T-cell (primary cell): ENCODE data around the gene LTO1. TPM values are rescaled to one million over a fixed set of nuclear protein-coding genes. Genes with fewer than 3 reads are reported as not detected.

Experiments used
- ATAC-seq, 4 experiments: fragments of 200-7000 bp in 3 of 4; fragments of 150-1000 bp in 1 of 4; cut with Tn5 transposase; replicated peaks in 1 of 4; 1 replicate in 3 of 4; 2 replicates in 1 of 4; pipeline ENCODE4 v1.10.0; 2021; ENCODE audit warnings: moderate library complexity in 3 of 4, mild to moderate bottlenecking in 2 of 4, moderate number of reproducible peaks in 1 of 4
- CTCF ChIA-PET, 2 donors: fragments of 300-600 bp; sonication (Branson Sonifier 250); formaldehyde crosslinking; loops; one replicate each; lab custom pipeline; 2022; ENCODE audit warnings: antibody characterized with exemption in 2 of 2; lab: Charles Lee
- POLR2A ChIA-PET, 2 donors: fragments of 300-600 bp; sonication (Branson Sonifier 250); formaldehyde crosslinking; loops; one replicate each; lab custom pipeline; 2022; ENCODE audit warnings: antibody characterized with exemption in 2 of 2; lab: Charles Lee
- DNase-seq, 35 experiments: peaks; one replicate each; pipeline versions ENCODE4 v3.0.0 to v3.0.0-alpha.2; 2013 to 2023
- H3K27ac ChIP-seq: one replicate; pipeline ENCODE4 v1.5.1; 2013; ENCODE audit warnings: low read length
- H3K27me3 ChIP-seq, 2 experiments: replicated peaks in 1 of 2; 1 replicate in 1 of 2; 2 replicates in 1 of 2; pipeline versions ENCODE4 v1.6.1 to v1.7.0; 2013; ENCODE audit warnings: low read length in 1 of 2, mixed read lengths in 1 of 2; ENCODE audit not compliant: control insufficient read depth in 2 of 2, insufficient read depth in 2 of 2; ENCODE audit errors: extremely low read depth in 1 of 2
- H3K36me3 ChIP-seq, 2 donors: 1 replicate in 1 of 2; 2 replicates in 1 of 2; pipeline versions ENCODE4 v1.6.1 to v1.7.0; 2013; ENCODE audit warnings: low read length in 1 of 2; ENCODE audit not compliant: control insufficient read depth in 2 of 2, insufficient read depth in 1 of 2; ENCODE audit errors: extremely low read depth in 1 of 2
- H3K4me1 ChIP-seq, 2 experiments: 1 replicate in 1 of 2; 2 replicates in 1 of 2; pipeline versions ENCODE4 v1.6.1 to v1.7.0; 2013; ENCODE audit warnings: low read length in 2 of 2, mixed read lengths in 1 of 2; ENCODE audit not compliant: insufficient read depth in 2 of 2, control insufficient read depth in 1 of 2; ENCODE audit errors: extremely low read depth in 1 of 2
- H3K4me3 ChIP-seq, 2 donors: 1 replicate in 1 of 2; 2 replicates in 1 of 2; pipeline versions ENCODE4 v1.5.1 to v1.7.0; 2013; ENCODE audit warnings: mild to moderate bottlenecking in 2 of 2, low read length in 1 of 2, moderate library complexity in 1 of 2; ENCODE audit not compliant: control insufficient read depth in 1 of 2; ENCODE audit errors: extremely low read depth in 1 of 2
- H3K9me3 ChIP-seq: 2 replicates; pipeline ENCODE4 v1.7.0; 2013
- H3K27ac Mint-ChIP-seq, 2 donors: one replicate each; pipeline ENCODE4 v1.8.0; 2020 to 2021; ENCODE audit warnings: mild to moderate bottlenecking in 2 of 2, mixed read lengths in 2 of 2
- H3K27me3 Mint-ChIP-seq, 2 donors: one replicate each; pipeline ENCODE4 v1.8.0; 2021 to 2022; ENCODE audit warnings: mixed read lengths in 2 of 2
- H3K36me3 Mint-ChIP-seq: one replicate; pipeline ENCODE4 v1.8.0; 2021; ENCODE audit warnings: mixed read lengths
- H3K4me1 Mint-ChIP-seq, 3 donors: one replicate each; pipeline ENCODE4 v1.8.0; 2020 to 2022; ENCODE audit warnings: mixed read lengths in 3 of 3, mild to moderate bottlenecking in 1 of 3
- H3K4me3 Mint-ChIP-seq, 3 donors: one replicate each; pipeline ENCODE4 v1.8.0; 2020 to 2022; ENCODE audit warnings: mild to moderate bottlenecking in 3 of 3, mixed read lengths in 3 of 3, moderate library complexity in 3 of 3
- H3K9me3 Mint-ChIP-seq, 3 donors: one replicate each; pipeline ENCODE4 v1.8.0; 2020 to 2022; ENCODE audit warnings: mixed read lengths in 3 of 3
- WGBS: methylation state at CpG from one replicate; pipeline ENCODE4 v1.1.5; 2013; ENCODE audit warnings: missing lambda C conversion rate; ENCODE audit not compliant: insufficient coverage; 5-methylcytosine and 5-hydroxymethylcytosine counted together
- total RNA-seq, 35 experiments: library from RNA in 6 of 35; stranded (reverse) in 6 of 35; fragments of 120-200 nt in 1 of 35; gene quantifications; one replicate each; pipeline versions ENCODE4 v1.2.1 to v1.2.4 and lab custom pipeline; 2013 to 2026

LTO1 gene
- total RNA-seq, 5 donors from 2014 or later (not counting 1 experiment from before 2014, with no cell fraction given) = 31.8 to 64.2 (median 57.4) TPM

- peaks cover 11 to 63% of the 10 kb centered on the region in 2 experiments for H3K27me3 ChIP-seq
- no peaks in the 10 kb centered on the region for H3K9me3 ChIP-seq
- peaks cover 0 to 15% of the 10 kb centered on the region in 2 experiments for H3K4me1 ChIP-seq
- ChIA-PET CTCF (no interaction called here), POLR2A (no interaction called here)
- ATAC-seq (no peak), DNase-seq (no peak)
- Mint-ChIP-seq H3K9me3 (no peaks in the 10 kb centered on the region), H3K27me3 (peaks cover 16 to 48% of the 10 kb centered on the region in 2 donors), H3K27ac (no peak overlapping the region), H3K4me1 (peaks cover 6 to 20% (median 11%) of the 10 kb centered on the region in 3 donors), H3K36me3 (no peaks in the 10 kb centered on the region), H3K4me3 (peak overlapping the region in 1 of 3 donors; percentile 64)
- H3K4me3 ChIP-seq = no peak overlapping the region
- 41% methylated on average over 18 of the region's 20 CpGs for WGBS
- no peak overlapping the region for H3K27ac ChIP-seq
- H3K36me3 ChIP-seq = no peaks in the 10 kb centered on the region
Observed at GRCh38 chr11:69705901-69706787, 31.0 kb upstream of the LTO1 start.

GRCh38 chr11:69705351-69705811 is 30.2 kb upstream of the LTO1 start:
- Mint-ChIP-seq H3K27ac (no peak overlapping the region), H3K9me3 (no peaks in the 10 kb centered on the region), H3K27me3 (peaks cover 24 to 56% of the 10 kb centered on the region in 2 donors), H3K36me3 (no peaks in the 10 kb centered on the region), H3K4me1 (peaks cover 6 to 16% (median 11%) of the 10 kb centered on the region in 3 donors), H3K4me3 (peak overlapping the region in 1 of 3 donors; percentile 64)
- H3K4me1 ChIP-seq = peaks cover 0 to 15% of the 10 kb centered on the region in 2 experiments
- H3K27me3 ChIP-seq = peaks cover 13 to 68% of the 10 kb centered on the region in 2 experiments
- CTCF ChIA-PET = no interaction called here
- POLR2A ChIA-PET = no interaction called here
- no peak overlapping the region for H3K27ac ChIP-seq
- no peak overlapping the region for H3K4me3 ChIP-seq
- ATAC-seq (no peak), DNase-seq (no peak)
- no peaks in the 10 kb centered on the region for H3K36me3 ChIP-seq
- WGBS = 19% methylated on average over 6 of the region's 18 CpGs
- no peaks in the 10 kb centered on the region for H3K9me3 ChIP-seq

- ATAC-seq = no peak
- no peak overlapping the region for H3K27ac Mint-ChIP-seq
- H3K4me3 ChIP-seq = peak overlapping the region in 1 of 2 donors; percentile 23
- CTCF ChIA-PET = no interaction called here
- H3K36me3 Mint-ChIP-seq = no peaks in the 10 kb centered on the region
- H3K27ac ChIP-seq = no peak overlapping the region
- peak overlapping the region in 2 of 3 donors; percentile 3 to 64 for H3K4me3 Mint-ChIP-seq
- H3K36me3 ChIP-seq = no peaks in the 10 kb centered on the region
- peaks cover 13 to 69% of the 10 kb centered on the region in 2 experiments for H3K27me3 ChIP-seq
- H3K4me1 ChIP-seq = peaks cover 0 to 15% of the 10 kb centered on the region in 2 experiments
- DNase-seq = peak in 2 of 35 experiments; percentile 15 to 23
- no peaks in the 10 kb centered on the region for H3K9me3 ChIP-seq
- peaks cover 6 to 16% (median 11%) of the 10 kb centered on the region in 3 donors for H3K4me1 Mint-ChIP-seq
- peaks cover 29 to 59% of the 10 kb centered on the region in 2 donors for H3K27me3 Mint-ChIP-seq
- H3K9me3 Mint-ChIP-seq = no peaks in the 10 kb centered on the region
- WGBS = 6% methylated on average over 58 of the region's 63 CpGs
- POLR2A ChIA-PET = interaction anchor here in 1 of 2 donors (0.6 kb wide), 1 partner anchor 512 kb away, joined by 3 read pairs; no protein-coding TSS in a partner anchor
Observed at GRCh38 chr11:69704508-69705253, 29.5 kb upstream of the LTO1 start.

GRCh38 chr11:69703768-69704507 is 28.8 kb upstream of the LTO1 start, which contains the start of gene FGF19:
Gene FGF19 (minus strand): TSS chr11:69704022. CDS start chr11:69703876, 146 bp downstream.
- POLR2A ChIA-PET = interaction anchor here in 1 of 2 donors (0.6 kb wide), 1 partner anchor 512 kb away, joined by 3 read pairs; no protein-coding TSS in a partner anchor
- Histone ChIP-seq H3K9me3 (no peaks in the 10 kb centered on the region), H3K4me1 (peaks cover 0 to 15% of the 10 kb centered on the region in 2 experiments), H3K36me3 (no peaks in the 10 kb centered on the region), H3K27ac (no peak within 1 kb of the TSS), H3K4me3 (peak within 1 kb of the TSS in 1 of 2 donors; percentile 23), H3K27me3 (peaks cover 13 to 74% of the 10 kb centered on the region in 2 experiments)
- CTCF ChIA-PET = no interaction called here
- Mint-ChIP-seq H3K27ac (no peak within 1 kb of the TSS), H3K4me1 (peaks cover 6 to 16% (median 11%) of the 10 kb centered on the region in 3 donors), H3K27me3 (peaks cover 32 to 63% of the 10 kb centered on the region in 2 donors), H3K9me3 (no peaks in the 10 kb centered on the region), H3K4me3 (peak within 1 kb of the TSS in 2 of 3 donors; percentile 3 to 64), H3K36me3 (no peaks in the 10 kb centered on the region)
- WGBS = 5% methylated on average over 51 of the region's 67 CpGs
- DNase-seq (no peak), ATAC-seq (no peak)

- Histone ChIP-seq H3K36me3 (no peaks in the 10 kb centered on the region), H3K4me1 (peaks cover 0 to 15% of the 10 kb centered on the region in 2 experiments), H3K27ac (no peak overlapping the region), H3K4me3 (no peak overlapping the region), H3K27me3 (peaks cover 13 to 74% of the 10 kb centered on the region in 2 experiments), H3K9me3 (no peaks in the 10 kb centered on the region)
- POLR2A ChIA-PET = no interaction called here
- peaks cover 36 to 64% of the 10 kb centered on the region in 2 donors for H3K27me3 Mint-ChIP-seq
- peaks cover 6 to 16% (median 11%) of the 10 kb centered on the region in 3 donors for H3K4me1 Mint-ChIP-seq
- H3K4me3 Mint-ChIP-seq = peak overlapping the region in 1 of 3 donors; percentile 42
- no peaks in the 10 kb centered on the region for H3K36me3 Mint-ChIP-seq
- H3K27ac Mint-ChIP-seq = no peak overlapping the region
- 7% methylated on average over 33 of the region's 34 CpGs for WGBS
- CTCF ChIA-PET = no interaction called here
- H3K9me3 Mint-ChIP-seq = no peaks in the 10 kb centered on the region
- DNase-seq (no peak), ATAC-seq (no peak)
Observed at GRCh38 chr11:69703453-69703767, 28.3 kb upstream of the LTO1 start.
